Measurements from ENCODE around the gene MAP4K2. TPM values are rescaled to one million over a fixed set of nuclear protein-coding genes. Genes with fewer than 3 reads are reported as not detected.

Gene MAP4K2
- total and polyA plus RNA-seq, 2 of the 13 experiments (the other 11 are each of a cell fraction or from before 2014, with no cell fraction given) = 8.3 to 17.6 TPM

DNA sequence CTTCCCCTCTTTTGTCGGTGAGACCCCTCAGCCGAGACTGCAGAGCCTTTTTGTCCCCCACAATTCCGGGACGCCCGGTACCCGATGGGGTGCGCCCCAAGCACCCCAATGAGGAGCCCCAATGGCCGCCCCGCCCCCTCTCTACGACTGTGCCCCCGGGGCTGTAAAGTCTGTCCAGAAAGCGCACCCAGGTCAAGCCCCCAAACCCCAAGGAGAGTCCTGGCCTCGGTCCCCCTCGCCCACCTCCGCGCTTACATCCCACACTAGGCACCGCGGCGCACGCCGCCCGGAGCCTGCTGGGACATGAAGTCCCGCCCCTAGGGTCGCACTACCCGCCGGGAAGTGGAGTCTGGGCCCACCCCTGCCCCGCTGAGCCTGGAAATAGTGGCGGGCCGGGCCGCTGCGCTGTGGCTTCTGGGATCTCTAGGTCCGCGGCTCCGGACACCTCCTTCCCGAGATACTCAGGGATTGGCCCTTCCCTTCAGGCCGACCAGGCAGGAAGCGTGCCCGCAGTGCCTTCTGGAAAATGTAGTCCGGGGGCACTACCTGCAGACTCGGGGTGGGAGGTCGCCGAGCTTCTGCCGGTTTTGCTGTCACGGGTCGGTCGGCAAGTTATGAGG is 7.4 kb upstream of the MAP4K2 start, which contains the start of gene MEN1 (continued):
- TF ChIP-seq, protein P1, sequence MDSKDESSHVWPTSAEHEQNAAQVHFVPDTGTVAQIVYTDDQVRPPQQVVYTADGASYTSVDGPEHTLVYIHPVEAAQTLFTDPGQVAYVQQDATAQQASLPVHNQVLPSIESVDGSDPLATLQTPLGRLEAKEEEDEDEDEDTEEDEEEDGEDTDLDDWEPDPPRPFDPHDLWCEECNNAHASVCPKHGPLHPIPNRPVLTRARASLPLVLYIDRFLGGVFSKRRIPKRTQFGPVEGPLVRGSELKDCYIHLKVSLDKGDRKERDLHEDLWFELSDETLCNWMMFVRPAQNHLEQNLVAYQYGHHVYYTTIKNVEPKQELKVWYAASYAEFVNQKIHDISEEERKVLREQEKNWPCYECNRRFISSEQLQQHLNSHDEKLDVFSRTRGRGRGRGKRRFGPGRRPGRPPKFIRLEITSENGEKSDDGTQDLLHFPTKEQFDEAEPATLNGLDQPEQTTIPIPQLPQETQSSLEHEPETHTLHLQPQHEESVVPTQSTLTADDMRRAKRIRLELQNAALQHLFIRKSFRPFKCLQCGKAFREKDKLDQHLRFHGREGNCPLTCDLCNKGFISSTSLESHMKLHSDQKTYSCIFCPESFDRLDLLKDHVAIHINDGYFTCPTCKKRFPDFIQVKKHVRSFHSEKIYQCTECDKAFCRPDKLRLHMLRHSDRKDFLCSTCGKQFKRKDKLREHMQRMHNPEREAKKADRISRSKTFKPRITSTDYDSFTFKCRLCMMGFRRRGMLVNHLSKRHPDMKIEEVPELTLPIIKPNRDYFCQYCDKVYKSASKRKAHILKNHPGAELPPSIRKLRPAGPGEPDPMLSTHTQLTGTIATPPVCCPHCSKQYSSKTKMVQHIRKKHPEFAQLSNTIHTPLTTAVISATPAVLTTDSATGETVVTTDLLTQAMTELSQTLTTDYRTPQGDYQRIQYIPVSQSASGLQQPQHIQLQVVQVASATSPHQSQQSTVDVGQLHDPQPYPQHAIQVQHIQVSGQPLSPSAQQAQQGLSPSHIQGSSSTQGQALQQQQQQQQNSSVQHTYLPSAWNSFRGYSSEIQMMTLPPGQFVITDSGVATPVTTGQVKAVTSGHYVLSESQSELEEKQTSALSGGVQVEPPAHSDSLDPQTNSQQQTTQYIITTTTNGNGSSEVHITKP (CRISPR knock-in tag; IDR thresholded peaks at IDR 0.05; ENCODE audit: low read depth) = peak; percentile 82
- 0 out of 2 replicates have a peak, but pooled peaks have one; percentile 24 for TF ChIP-seq ZNF230 (CRISPR knock-in tag; IDR thresholded peaks at IDR 0.05)
- TF ChIP-seq, protein P2, sequence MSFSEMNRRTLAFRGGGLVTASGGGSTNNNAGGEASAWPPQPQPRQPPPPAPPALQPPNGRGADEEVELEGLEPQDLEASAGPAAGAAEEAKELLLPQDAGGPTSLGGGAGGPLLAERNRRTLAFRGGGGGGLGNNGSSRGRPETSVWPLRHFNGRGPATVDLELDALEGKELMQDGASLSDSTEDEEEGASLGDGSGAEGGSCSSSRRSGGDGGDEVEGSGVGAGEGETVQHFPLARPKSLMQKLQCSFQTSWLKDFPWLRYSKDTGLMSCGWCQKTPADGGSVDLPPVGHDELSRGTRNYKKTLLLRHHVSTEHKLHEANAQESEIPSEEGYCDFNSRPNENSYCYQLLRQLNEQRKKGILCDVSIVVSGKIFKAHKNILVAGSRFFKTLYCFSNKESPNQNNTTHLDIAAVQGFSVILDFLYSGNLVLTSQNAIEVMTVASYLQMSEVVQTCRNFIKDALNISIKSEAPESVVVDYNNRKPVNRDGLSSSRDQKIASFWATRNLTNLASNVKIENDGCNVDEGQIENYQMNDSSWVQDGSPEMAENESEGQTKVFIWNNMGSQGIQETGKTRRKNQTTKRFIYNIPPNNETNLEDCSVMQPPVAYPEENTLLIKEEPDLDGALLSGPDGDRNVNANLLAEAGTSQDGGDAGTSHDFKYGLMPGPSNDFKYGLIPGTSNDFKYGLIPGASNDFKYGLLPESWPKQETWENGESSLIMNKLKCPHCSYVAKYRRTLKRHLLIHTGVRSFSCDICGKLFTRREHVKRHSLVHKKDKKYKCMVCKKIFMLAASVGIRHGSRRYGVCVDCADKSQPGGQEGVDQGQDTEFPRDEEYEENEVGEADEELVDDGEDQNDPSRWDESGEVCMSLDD (CRISPR knock-in tag; IDR thresholded peaks at IDR 0.05; ENCODE audit: borderline replicate concordance) = peak; percentile 67; the same call in 1 of the 2 replicates
- TF ChIP-seq, protein P3, sequence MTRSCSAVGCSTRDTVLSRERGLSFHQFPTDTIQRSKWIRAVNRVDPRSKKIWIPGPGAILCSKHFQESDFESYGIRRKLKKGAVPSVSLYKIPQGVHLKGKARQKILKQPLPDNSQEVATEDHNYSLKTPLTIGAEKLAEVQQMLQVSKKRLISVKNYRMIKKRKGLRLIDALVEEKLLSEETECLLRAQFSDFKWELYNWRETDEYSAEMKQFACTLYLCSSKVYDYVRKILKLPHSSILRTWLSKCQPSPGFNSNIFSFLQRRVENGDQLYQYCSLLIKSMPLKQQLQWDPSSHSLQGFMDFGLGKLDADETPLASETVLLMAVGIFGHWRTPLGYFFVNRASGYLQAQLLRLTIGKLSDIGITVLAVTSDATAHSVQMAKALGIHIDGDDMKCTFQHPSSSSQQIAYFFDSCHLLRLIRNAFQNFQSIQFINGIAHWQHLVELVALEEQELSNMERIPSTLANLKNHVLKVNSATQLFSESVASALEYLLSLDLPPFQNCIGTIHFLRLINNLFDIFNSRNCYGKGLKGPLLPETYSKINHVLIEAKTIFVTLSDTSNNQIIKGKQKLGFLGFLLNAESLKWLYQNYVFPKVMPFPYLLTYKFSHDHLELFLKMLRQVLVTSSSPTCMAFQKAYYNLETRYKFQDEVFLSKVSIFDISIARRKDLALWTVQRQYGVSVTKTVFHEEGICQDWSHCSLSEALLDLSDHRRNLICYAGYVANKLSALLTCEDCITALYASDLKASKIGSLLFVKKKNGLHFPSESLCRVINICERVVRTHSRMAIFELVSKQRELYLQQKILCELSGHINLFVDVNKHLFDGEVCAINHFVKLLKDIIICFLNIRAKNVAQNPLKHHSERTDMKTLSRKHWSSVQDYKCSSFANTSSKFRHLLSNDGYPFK (CRISPR knock-in tag; IDR thresholded peaks at IDR 0.05; ENCODE audit: borderline replicate concordance) = peak; percentile 89
- peak; percentile 96 for TF ChIP-seq GABPB1 (CRISPR knock-in tag; IDR thresholded peaks at IDR 0.05)
- peak; percentile 45 to 86 for TF ChIP-seq POLR2A (IDR thresholded peaks at IDR 0.05; ENCODE audit: insufficient read depth in 1 of 2, low read depth in 2 of 2, low read length in 2 of 2)
- TF ChIP-seq GATAD1 (CRISPR knock-in tag; IDR thresholded peaks at IDR 0.05) = peak; percentile 87
- TF ChIP-seq HMGA1 (CRISPR knock-in tag; conservative IDR thresholded peaks at IDR 0.05) = no peak
- TF ChIP-seq ZFP82 (CRISPR knock-in tag; IDR thresholded peaks at IDR 0.05; ENCODE audit: borderline replicate concordance) = 0 out of 2 replicates have a peak, but pooled peaks have one; percentile 37
- peak; percentile 55 for TF ChIP-seq ELF3 (CRISPR knock-in tag; IDR thresholded peaks at IDR 0.05)
- TF ChIP-seq, protein P4, sequence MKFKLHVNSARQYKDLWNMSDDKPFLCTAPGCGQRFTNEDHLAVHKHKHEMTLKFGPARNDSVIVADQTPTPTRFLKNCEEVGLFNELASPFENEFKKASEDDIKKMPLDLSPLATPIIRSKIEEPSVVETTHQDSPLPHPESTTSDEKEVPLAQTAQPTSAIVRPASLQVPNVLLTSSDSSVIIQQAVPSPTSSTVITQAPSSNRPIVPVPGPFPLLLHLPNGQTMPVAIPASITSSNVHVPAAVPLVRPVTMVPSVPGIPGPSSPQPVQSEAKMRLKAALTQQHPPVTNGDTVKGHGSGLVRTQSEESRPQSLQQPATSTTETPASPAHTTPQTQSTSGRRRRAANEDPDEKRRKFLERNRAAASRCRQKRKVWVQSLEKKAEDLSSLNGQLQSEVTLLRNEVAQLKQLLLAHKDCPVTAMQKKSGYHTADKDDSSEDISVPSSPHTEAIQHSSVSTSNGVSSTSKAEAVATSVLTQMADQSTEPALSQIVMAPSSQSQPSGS (CRISPR knock-in tag; IDR thresholded peaks at IDR 0.05) = peak; percentile 61; the same call in 1 of the 2 replicates
- peak; percentile 35 for TF ChIP-seq ZNF883 (CRISPR knock-in tag; IDR thresholded peaks at IDR 0.05; ENCODE audit: not compliant biosample characterization)
- peak; percentile 64; the same call in 1 of the 2 replicates for TF ChIP-seq SIN3A (IDR thresholded peaks at IDR 0.05; ENCODE audit: borderline replicate concordance, low read depth, low read length)
- TF ChIP-seq, protein P5, sequence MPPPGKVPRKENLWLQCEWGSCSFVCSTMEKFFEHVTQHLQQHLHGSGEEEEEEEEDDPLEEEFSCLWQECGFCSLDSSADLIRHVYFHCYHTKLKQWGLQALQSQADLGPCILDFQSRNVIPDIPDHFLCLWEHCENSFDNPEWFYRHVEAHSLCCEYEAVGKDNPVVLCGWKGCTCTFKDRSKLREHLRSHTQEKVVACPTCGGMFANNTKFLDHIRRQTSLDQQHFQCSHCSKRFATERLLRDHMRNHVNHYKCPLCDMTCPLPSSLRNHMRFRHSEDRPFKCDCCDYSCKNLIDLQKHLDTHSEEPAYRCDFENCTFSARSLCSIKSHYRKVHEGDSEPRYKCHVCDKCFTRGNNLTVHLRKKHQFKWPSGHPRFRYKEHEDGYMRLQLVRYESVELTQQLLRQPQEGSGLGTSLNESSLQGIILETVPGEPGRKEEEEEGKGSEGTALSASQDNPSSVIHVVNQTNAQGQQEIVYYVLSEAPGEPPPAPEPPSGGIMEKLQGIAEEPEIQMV (CRISPR knock-in tag; IDR thresholded peaks at IDR 0.05; ENCODE audit: low read depth) = peak; percentile 98
- TF ChIP-seq TRIM24 (CRISPR knock-in tag; IDR thresholded peaks at IDR 0.05) = no peak
- TF ChIP-seq, protein P6, sequence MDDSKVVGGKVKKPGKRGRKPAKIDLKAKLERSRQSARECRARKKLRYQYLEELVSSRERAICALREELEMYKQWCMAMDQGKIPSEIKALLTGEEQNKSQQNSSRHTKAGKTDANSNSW (CRISPR knock-in tag; IDR thresholded peaks at IDR 0.05; ENCODE audit: borderline replicate concordance) = 0 out of 2 replicates have a peak, but pooled peaks have one; percentile 62
